K562 (cell line): ENCODE measurements around the gene RNF126. TPM values are rescaled to one million over a fixed set of nuclear protein-coding genes. Genes with fewer than 3 reads are reported as not detected.
A peak's percentile ranks its signal among the peaks of the same experiment; 100 is the strongest.

Experiments
- ATF7 ChIP-seq: fragments of 450-650 bp; IDR thresholded peaks from 2 replicates; pipeline ENCODE4 v1.7.1; 2014; ENCODE audit warnings: mild to moderate bottlenecking, moderate library complexity
- BACH1 ChIP-seq: fragments of 200-800 bp; sonication (Bioruptor generic); IDR thresholded peaks from 2 replicates; pipeline ENCODE4 v1.6.1; 2016; ENCODE audit warnings: missing genetic modification characterization, missing compliant biosample characterization
- DIDO1 ChIP-seq: fragments of 450-650 bp; IDR thresholded peaks from 2 replicates; pipeline ENCODE4 v1.6.1; 2016; ENCODE audit warnings: low read depth, missing biosample characterization, missing genetic modification characterization
- EWSR1 ChIP-seq: fragments of 450-650 bp; IDR thresholded peaks from 2 replicates; pipeline ENCODE4 v1.6.1; 2018; ENCODE audit warnings: borderline replicate concordance, mild to moderate bottlenecking, low read depth, moderate library complexity; ENCODE audit not compliant: partially characterized antibody
- KDM1A ChIP-seq, 2 experiments: fragments of 450-650 bp; IDR thresholded peaks; 2 replicates each; pipeline ENCODE4 v1.6.1; 2016; ENCODE audit warnings: mild to moderate bottlenecking in 2 of 2
- L3MBTL2 ChIP-seq: fragments of 450-650 bp; IDR thresholded peaks from 2 replicates; pipeline ENCODE4 v1.6.1; 2016; ENCODE audit warnings: mild to moderate bottlenecking, moderate library complexity
- NCOA2 ChIP-seq, 2 experiments: fragments of 450-650 bp; IDR thresholded peaks; 2 replicates each; pipeline ENCODE4 v1.6.1; 2018; ENCODE audit warnings: mild to moderate bottlenecking in 2 of 2, moderate library complexity in 1 of 2; ENCODE audit not compliant: partially characterized antibody in 2 of 2
- NKRF ChIP-seq: fragments of 450-650 bp; IDR thresholded peaks from 2 replicates; pipeline ENCODE4 v1.6.1; 2016; ENCODE audit warnings: borderline replicate concordance
- PBX2 ChIP-seq, 2 experiments: IDR thresholded peaks in 1 of 2; conservative IDR thresholded peaks in 1 of 2; 2 replicates each; pipeline ENCODE4 v1.6.1; 2016; ENCODE audit warnings: low read depth in 2 of 2, mild to moderate bottlenecking in 1 of 2, missing compliant biosample characterization in 1 of 2, missing genetic modification characterization in 1 of 2, moderate library complexity in 1 of 2
- PHF8 ChIP-seq: fragments of 200-600 bp; sonication (generic); IDR thresholded peaks from 2 replicates; pipeline ENCODE4 v1.6.1; 2012; ENCODE audit warnings: mixed run types, mild to moderate bottlenecking, inconsistent platforms, low read length, moderate library complexity, borderline replicate concordance
- ZBTB7A ChIP-seq: IDR thresholded peaks from 2 replicates; pipeline ENCODE4 v1.6.1; 2011; ENCODE audit warnings: low read depth, mild to moderate bottlenecking, low read length, moderate library complexity, borderline replicate concordance; ENCODE audit not compliant: control insufficient read depth
- polyA plus RNA-seq, 8 experiments: library from polyadenylated mRNA; depleted of rRNA in 4 of 8; stranded (reverse) in 5 of 8; unstranded in 3 of 8; fragments of >200 nt; fragmentation: Nextera tagmentation in 2 of 8; fragmentation: Illumina TruSeq in 1 of 8; extraction: Ambion mirVana in 2 of 8; extraction: Trizol in 1 of 8; gene quantifications; 2 replicates each; pipeline versions ENCODE4 v1.2.1 to v1.2.3, GENCODE V29; 2011 to 2014; ENCODE audit warnings: inconsistent platforms in 1 of 8, missing spikeins in 1 of 8
- total RNA-seq, 7 experiments: library from RNA; depleted of rRNA in 6 of 7; stranded (reverse); fragments of >200 nt in 6 of 7; fragmentation: Illumina TruSeq in 2 of 7; extraction: Trizol in 2 of 7; gene quantifications; 2 replicates each; pipeline versions ENCODE4 v1.2.1 to v1.2.3, GENCODE V29; 2011 to 2021; ENCODE audit warnings: low replicate concordance in 1 of 7

RNF126 gene
- total and polyA plus RNA-seq, 9 of the 15 experiments (the other 6 are each of a cell fraction or from before 2014, with no cell fraction given): 0.27 to 101 (median 12.3) TPM

- TF ChIP-seq ATF7: no peak; the same call in 1 of the 2 replicates
- TF ChIP-seq PHF8: no peak
- no peak for TF ChIP-seq BACH1 (tag)
- TF ChIP-seq L3MBTL2: peak; percentile 81
- TF ChIP-seq NKRF: peak; percentile 80; the same call in 1 of the 2 replicates
- no peak for TF ChIP-seq EWSR1
- no peak for TF ChIP-seq PBX2 (CRISPR knock-in tag; IDR thresholded peaks at IDR 0.05; ENCODE audit: low read depth)
- TF ChIP-seq PBX2 (tag; conservative IDR thresholded peaks at IDR 0.05; ENCODE audit: low read depth): no peak
- TF ChIP-seq ZBTB7A: peak; percentile 91
- no peak for TF ChIP-seq NCOA2 (IDR thresholded peaks at IDR 0.05; ENCODE audit: partially characterized antibody in 2 of 2)
- TF ChIP-seq DIDO1 (tag): no peak
- TF ChIP-seq KDM1A (IDR thresholded peaks at IDR 0.05): no peak
Observed at GRCh38 chr19:662207-662961, 630 bp downstream of the RNF126 start (continued).
